Transverse colon (tissue), 4 donors: ENCODE results near the gene C1orf122. TPM values are rescaled to one million over a fixed set of nuclear protein-coding genes. Genes with fewer than 3 reads are reported as not detected.

ENCODE experiments used
- DNase-seq: peaks from one replicate; pipeline ENCODE4 v3.0.0-alpha.2; 2019
- H3K27ac ChIP-seq, 4 donors: fragments of 200-600 bp; sonication (generic); 2 replicates each; pipeline ENCODE4 v1.5.1; 2016 to 2018; ENCODE audit warnings: inconsistent platforms in 4 of 4
- H3K27me3 ChIP-seq: fragments of 200-600 bp; sonication (generic); 2 replicates; pipeline ENCODE4 v1.5.1; 2017; ENCODE audit warnings: inconsistent platforms
- H3K36me3 ChIP-seq, 4 donors: fragments of 200-600 bp; sonication (generic); 2 replicates each; pipeline ENCODE4 v1.5.1; 2017 to 2019; ENCODE audit warnings: inconsistent platforms in 4 of 4
- H3K4me1 ChIP-seq, 4 donors: fragments of 200-600 bp; sonication (generic); 2 replicates each; pipeline ENCODE4 v1.5.1; 2017 to 2020; ENCODE audit warnings: inconsistent platforms in 4 of 4
- H3K4me3 ChIP-seq, 4 donors: fragments of 200-600 bp; sonication (generic); 1 replicate in 1 of 4; 2 replicates in 3 of 4; pipeline versions ENCODE4 v1.5.1 to v1.6.1; 2017 to 2019; ENCODE audit warnings: inconsistent platforms in 4 of 4
- H3K9me3 ChIP-seq, 2 donors: fragments of 200-600 bp; sonication (generic); 2 replicates each; pipeline ENCODE4 v1.5.1; 2017 to 2019; ENCODE audit warnings: inconsistent platforms in 2 of 2
- CTCF ChIP-seq, 5 experiments: fragments of 200-600 bp in 3 of 5; fragments of 450-650 bp in 2 of 5; sonication (generic) in 3 of 5; IDR thresholded peaks; 1 replicate in 2 of 5; 2 replicates in 3 of 5; pipeline ENCODE4 v1.5.1; 2016 to 2017; ENCODE audit warnings: antibody characterized with exemption in 5 of 5, inconsistent platforms in 3 of 5, mild to moderate bottlenecking in 2 of 5, moderate library complexity in 1 of 5
- EP300 ChIP-seq: sonication (generic); formaldehyde crosslinking; IDR thresholded peaks from one replicate; pipeline ENCODE4 v1.6.1; 2017; ENCODE audit warnings: antibody characterized with exemption, low read depth
- POLR2A ChIP-seq: fragments of 450-650 bp; IDR thresholded peaks from one replicate; pipeline ENCODE4 v1.6.1; 2016; ENCODE audit warnings: antibody characterized with exemption, mild to moderate bottlenecking, moderate library complexity
- POLR2AphosphoS5 ChIP-seq, 3 donors: sonication (generic); formaldehyde crosslinking; IDR thresholded peaks; one replicate each; pipeline ENCODE4 v1.6.1; 2016; ENCODE audit warnings: antibody characterized with exemption in 3 of 3
- WGBS, 2 donors: methylation state at CpG; one replicate each; pipeline ENCODE4 v1.1.5; 2018; ENCODE audit warnings: low coverage in 1 of 2; 5-methylcytosine and 5-hydroxymethylcytosine counted together
- in situ Hi-C, 4 donors: fragments of 200-750 bp; cut with MboI; loops; one replicate each; pipeline versions ENCODE4 v1.15.0 to v1.15.1; 2017; ENCODE audit warnings: low sequenced_read_pairs in 3 of 4, low pct_ligation_motif_present in 1 of 4, low pct_unique_long_range_greater_than_20kb in 1 of 4
- intact Hi-C: fragments of 100-400 bp; cut with DNase I; formaldehyde crosslinking; loops from one replicate; pipeline ENCODE4 v1.15.1; 2023; ENCODE audit warnings: low total_unique reads
- total RNA-seq, 4 donors: library from RNA; depleted of rRNA; stranded (reverse); fragments of >200 nt; gene quantifications; one replicate each; pipeline ENCODE4 v1.1.0, GENCODE V29; 2016

C1orf122 gene
- total RNA-seq, 4 donors from 2014 or later: 48.9 to 71.6 (median 55.2) TPM

- Histone ChIP-seq H3K4me3 (no peak overlapping the region), H3K27me3 (peaks cover 13% of the 10 kb centered on the region), H3K9me3 (no peaks in the 10 kb centered on the region), H3K36me3 (no peaks in the 10 kb centered on the region), H3K27ac (no peak overlapping the region), H3K4me1 (peaks cover 0 to 7% (median 5%) of the 10 kb centered on the region in 4 donors)
- TF ChIP-seq POLR2AphosphoS5 (IDR thresholded peaks at IDR 0.05) (no peak), EP300 (no peak), CTCF (IDR thresholded peaks at IDR 0.05) (no peak), POLR2A (no peak)
- 89 to 91% methylated on average over 5 to 14 of the region's 17 CpGs for WGBS, 2 donors
- intact Hi-C loops: no loop called here
- DNase-seq: no peak
- in situ Hi-C loops: no loop called here
These were observed 25.1 kb upstream of the C1orf122 start for GRCh38 chr1:37782491-37782890.

GRCh38 chr1:37792943-37793686 is 14.5 kb upstream of the C1orf122 start:
- in situ Hi-C loops (no loop called here), intact Hi-C loops (no loop called here)
- H3K27ac ChIP-seq: peak overlapping the region; percentile 41 to 55 (median 48)
- H3K4me1 ChIP-seq: peaks cover 12 to 22% (median 16%) of the 10 kb centered on the region in 4 donors
- TF ChIP-seq EP300 (no peak), POLR2AphosphoS5 (IDR thresholded peaks at IDR 0.05) (no peak), POLR2A (no peak), CTCF (IDR thresholded peaks at IDR 0.05) (no peak)
- peaks cover 21% of the 10 kb centered on the region for H3K27me3 ChIP-seq
- H3K4me3 ChIP-seq: peak overlapping the region; percentile 28 to 74 (median 53)
- H3K9me3 ChIP-seq: no peaks in the 10 kb centered on the region
- WGBS, 2 donors: 45 to 92% methylated on average over 2 to 36 of the region's 36 CpGs
- H3K36me3 ChIP-seq: no peaks in the 10 kb centered on the region
- no peak for DNase-seq

GRCh38 chr1:37793773-37794371 is 13.7 kb upstream of the C1orf122 start, which contains the start of gene MANEAL:
Gene MANEAL, plus strand, starts transcription at chr1:37793847. Its CDS starts 336 bp downstream, at chr1:37794183.
- H3K27ac ChIP-seq: peak within 1 kb of the TSS; percentile 41 to 55 (median 48)
- TF ChIP-seq POLR2A: no peak
- TF ChIP-seq CTCF (IDR thresholded peaks at IDR 0.05): no peak
- no peak for TF ChIP-seq EP300
- TF ChIP-seq POLR2AphosphoS5 (IDR thresholded peaks at IDR 0.05): no peak
- peaks cover 12 to 22% (median 16%) of the 10 kb centered on the region in 4 donors for H3K4me1 ChIP-seq
- in situ Hi-C loops (no loop called here), intact Hi-C loops (no loop called here)
- H3K9me3 ChIP-seq: no peaks in the 10 kb centered on the region
- DNase-seq: peak; percentile 51
- WGBS, 2 donors: 0% methylated on average over 1 to 39 of the region's 82 CpGs
- no peaks in the 10 kb centered on the region for H3K36me3 ChIP-seq
- peaks cover 21% of the 10 kb centered on the region for H3K27me3 ChIP-seq
- H3K4me3 ChIP-seq: peak within 1 kb of the TSS; percentile 28 to 74 (median 53)
